Stimulated activated CD8-positive, alpha-beta memory T cell treated with anti-CD3 and anti-CD28 coated beads, Interleukin-4, amount 100 ng/mL, for 1 hour (primary cell): Measurements from ENCODE around the gene OSBP.

Experiments
- DNase-seq, 2 donors: peaks; one replicate each; pipeline ENCODE4 v3.0.0-alpha.2; 2020; ENCODE audit warnings: low read depth in 2 of 2, low spot score in 1 of 2

The OSBP gene

DNA sequence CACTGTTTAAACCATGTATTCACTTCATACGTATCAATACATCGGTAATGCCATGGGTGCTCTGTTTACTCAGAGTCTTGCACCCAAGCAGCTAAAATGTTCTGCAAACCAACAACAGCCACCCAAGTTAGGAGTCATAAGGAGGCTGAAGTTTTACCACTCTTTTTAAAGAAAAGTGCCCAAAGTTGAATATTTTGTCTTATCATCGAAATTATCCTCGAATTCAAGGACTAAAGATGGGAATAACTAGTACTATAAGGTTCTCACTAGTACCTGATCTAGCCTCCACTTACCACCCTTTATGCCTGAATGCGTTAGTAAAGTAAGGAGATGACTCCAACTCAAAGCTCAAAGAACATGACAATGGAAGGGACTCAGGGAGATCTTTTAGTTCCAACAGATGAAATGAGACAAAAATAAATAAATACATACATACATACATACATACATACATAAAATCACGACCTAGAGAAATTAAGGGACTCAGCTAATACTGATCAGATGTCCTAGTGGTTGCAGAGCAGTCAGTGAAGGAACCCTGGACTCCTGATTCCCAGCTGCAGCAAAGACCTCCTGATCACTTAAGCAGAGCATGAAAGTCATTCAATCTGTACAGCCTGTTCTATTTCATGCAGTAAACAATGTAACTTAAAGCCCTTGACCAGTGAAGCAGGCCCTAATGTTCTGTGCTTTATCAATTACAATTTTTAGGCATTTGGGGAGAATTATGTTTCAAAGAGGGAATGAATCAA, 7.7 kb downstream of the OSBP start:
- DNase-seq: no peak

DNA sequence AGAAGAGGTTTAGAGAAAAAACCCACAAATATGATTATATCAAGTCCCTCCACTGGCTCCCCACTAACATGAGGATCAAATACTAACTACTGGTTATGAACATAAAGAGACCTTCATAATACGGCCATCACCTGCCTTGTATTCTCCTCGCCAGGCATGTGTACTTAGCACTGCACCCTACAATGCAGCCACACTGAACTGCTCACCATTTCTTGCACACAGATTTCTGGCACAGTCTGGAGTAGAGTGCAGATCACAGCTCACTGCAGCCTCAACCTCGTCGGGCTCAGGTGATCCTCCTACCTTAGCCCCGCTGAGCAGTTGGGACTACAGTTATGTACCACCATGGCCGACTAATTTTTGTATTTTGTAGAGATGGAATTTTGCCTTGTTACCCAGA, 13.1 kb downstream of the OSBP start:
- DNase-seq: no peak

DNA sequence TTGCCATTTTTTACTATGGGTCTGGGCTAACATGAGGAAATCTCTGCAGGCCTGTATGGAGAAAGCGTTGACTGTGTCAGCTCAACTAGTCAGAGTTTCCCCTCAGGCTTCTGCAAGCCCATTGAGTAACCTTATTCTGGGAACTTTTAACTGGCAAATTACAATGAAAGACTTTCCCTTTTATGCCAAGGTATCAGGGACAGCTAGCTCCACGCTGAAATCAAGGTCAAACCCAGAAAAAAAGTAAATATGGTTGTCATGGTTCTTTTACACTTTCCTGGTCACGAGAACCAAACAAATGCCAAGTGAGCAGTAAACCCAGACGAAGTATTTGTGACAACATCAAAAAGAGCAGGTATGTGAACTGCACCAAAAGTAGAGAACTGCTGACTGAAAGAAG, 13.8 kb downstream of the OSBP start:
- DNase-seq: no peak

DNA sequence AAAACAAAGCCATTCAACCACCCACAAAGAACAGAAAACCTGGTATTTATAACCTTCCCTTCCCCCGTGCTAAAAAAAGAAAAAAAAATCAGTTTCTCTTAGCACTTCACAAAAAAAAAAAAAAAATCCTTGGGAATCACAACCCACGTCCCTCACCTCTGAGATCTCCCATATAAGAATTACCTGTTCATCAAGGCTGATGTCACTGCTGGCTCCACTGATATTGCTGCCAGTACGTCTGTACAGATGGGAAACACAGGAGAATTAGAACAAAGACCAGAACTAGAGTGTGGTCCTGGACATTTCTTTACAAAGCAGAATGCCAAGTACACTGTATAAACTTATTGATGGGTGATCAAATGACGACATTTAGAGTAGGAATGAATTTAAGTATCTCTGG, 14.9 kb downstream of the OSBP start:
- DNase-seq: no peak

DNA sequence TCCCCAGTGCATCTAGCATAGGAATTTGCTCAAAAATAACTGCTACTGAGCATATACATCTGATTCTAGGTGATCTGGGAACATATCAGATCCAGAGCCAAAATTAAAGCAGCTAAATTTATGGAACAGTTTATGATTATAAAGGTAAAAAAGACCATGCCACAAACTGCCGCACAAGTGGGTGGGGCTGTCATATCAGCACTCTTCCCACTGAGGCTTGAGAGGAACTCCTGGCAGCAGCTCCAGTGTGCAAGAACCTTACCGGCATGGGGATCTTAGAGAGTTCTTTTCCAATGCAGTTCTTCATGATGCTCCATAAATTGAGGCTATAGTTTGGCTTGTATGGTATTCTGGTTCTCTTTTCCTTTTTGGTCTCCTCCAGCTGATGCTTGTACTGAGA, 15.3 kb downstream of the OSBP start:
- no peak for DNase-seq

DNA sequence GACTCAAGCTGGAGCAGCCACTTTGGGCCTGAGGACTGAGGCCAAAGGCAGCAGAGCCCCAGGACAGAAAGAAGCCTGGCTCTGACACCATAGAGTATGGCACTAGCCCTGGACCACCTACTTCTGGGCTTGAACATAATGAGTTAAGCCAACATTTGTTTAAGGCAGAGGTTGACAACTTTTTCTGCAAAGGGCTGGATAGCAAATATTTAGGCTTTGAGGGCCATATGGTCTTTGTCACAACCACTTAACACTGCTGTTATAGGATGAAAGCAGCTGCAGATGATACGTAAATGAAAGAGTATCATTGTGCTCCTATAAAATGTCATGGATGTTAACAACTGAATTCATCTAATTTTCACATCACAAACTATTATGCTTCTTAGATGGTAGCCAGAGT, 16.6 kb downstream of the OSBP start:
- no peak for DNase-seq

DNA sequence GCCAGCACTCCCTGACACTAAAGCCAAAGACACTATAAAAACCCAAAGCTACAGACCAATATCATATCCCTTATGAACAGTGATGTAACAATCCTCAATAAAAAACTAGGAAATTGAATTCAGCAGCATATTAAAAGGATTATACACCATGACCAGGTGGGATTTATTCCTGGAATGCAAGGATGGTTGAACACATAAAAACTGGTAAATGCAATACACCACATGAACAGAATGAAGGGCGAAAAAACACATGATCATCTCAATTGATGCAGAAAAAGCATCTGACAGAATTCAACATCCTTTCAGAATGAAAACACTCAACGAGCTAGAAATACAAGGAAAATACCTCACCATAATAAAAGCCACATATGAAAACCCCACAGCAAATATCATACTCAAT, 31.3 kb downstream of the OSBP start:
- no peak for DNase-seq

DNA sequence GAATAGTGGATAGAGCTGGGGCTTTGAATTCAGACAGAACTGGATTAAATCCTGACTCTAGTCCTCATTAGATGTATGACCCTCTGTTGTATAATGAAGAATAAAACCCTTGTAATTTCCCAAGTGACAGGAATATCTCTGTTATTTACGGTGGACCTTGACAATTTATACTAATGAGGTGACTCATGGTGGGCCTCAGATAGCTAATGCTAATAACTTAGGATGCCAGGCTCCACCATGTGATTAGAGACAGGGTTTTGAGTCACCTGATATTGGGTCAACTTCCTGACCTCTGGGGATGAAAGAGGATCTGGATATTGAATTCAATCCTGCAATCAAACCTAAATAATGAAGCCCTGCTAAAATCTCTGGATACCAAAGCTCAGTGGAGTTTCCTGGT, 33.6 kb downstream of the OSBP start:
- no peak for DNase-seq

DNA sequence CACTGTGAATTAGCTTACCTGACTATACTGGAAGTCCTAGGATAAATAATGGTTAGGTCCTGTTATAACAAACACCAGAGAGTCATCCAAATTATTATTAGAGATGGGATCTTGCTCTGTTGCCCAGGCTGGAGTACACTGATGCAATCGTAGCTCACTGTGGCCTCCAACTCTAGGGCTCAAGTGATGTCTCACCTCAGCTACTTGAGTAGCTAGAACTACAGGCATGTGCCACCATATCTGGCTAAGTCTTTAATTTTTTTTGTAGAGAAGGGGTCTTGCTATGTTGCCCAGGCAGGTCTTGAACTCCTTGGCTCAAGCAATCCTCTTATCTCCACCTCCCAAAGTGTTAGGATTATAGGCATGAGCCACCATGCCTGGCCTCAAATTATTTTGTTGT, 37.2 kb downstream of the OSBP start:
- no peak for DNase-seq

DNA sequence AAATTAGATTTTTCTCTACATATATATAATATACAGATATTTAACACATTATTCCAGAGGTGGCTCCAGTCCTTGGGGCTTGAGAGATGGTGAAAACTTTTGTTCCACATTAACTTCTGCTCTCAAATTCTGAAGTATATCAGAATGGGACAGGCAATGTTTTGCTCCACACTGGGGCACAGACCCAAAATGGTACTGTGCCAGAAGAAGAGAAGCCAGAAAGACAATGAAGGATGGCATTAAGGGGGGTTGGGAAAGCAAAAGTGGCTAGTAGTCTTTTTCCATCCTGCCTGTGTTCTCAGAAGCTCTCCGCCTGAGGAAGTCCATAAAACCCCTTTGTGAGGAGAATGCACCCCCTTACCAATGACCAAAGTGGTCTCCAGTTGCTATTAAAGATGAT, 40.1 kb downstream of the OSBP start:
- no peak for DNase-seq

DNA sequence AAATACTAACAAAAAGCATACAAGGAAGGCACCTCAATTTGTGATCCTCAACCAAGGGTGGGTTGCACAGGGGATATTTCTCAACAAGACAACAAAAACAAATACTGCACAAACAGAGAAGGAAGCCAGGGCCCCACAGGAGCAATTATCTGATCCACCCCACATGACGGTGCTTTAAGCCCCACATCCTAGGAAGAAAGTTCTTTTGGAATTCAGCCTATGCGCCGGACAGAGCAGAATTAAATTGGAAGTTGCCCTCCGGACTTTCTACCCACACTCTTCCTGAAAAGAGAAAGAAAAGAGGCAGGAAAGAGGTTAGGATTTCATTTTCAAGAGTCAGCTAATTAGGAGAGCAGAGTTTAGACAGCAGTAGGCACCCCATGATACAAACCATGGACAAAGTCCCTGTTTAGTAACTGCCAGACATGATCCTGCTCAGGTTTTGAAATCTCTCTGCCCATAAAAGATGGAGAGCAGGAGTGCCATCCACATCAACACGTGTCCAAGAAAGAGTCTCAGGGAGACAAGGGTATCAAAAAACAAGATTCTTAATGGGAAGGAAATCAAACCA, 40.6 kb downstream of the OSBP start:
- DNase-seq: no peak

DNA sequence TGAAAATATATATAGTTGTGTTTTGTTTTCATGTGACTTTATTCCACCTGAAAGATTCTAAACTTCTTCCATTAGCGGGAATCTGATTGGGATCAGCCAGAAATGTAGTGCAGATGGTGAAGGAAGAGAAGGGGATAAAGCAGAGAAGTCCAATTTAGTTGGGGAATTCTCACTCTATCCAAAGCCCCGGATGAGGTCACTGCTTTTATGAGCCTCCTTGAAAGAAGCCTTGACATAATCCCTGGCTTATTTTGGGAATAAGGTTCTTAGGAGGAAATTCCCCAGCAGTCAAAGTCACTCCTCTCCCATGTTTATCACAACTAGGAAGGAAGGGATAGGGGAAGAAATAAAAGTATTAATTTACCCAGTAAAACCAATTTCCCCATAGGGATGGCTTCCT, 41.1 kb downstream of the OSBP start:
- DNase-seq: no peak

DNA sequence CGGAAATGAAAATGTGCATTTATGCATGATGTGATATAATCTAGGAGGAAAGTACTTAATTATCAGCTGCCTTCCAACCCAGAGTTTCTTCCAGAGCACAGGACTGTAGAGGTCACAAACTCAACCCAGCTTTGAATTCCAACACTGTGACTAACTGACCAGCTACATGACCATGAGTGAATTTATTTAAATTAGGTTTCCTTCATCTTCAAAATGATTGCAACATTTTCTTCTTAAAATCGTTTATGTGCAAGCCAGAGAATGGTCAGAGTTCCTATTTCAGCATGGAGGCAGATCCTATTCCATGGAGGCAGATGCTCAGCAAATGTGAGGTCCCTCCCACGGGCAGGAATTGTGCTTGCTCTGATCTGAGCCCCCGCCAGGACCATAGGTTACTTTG, 42.4 kb downstream of the OSBP start:
- no peak for DNase-seq

DNA sequence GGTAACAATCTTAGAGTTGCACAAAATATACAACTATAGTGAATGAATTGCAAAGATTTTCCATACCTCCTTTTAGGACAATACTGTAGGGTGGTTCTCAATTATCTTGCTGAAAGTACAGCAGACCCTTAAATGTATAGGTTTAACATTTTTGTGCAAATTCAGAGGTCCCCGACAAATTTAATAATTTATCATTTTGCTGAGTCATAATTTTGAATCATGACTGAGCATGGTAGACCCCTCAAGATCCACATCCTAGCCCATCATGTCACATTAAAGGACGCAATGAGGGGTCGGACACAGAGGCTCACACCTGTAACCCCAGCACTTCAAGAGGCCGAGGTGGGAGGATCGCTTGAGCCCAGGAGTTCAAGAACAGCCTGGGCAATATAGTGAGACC, 43.5 kb downstream of the OSBP start:
- DNase-seq: no peak

DNA sequence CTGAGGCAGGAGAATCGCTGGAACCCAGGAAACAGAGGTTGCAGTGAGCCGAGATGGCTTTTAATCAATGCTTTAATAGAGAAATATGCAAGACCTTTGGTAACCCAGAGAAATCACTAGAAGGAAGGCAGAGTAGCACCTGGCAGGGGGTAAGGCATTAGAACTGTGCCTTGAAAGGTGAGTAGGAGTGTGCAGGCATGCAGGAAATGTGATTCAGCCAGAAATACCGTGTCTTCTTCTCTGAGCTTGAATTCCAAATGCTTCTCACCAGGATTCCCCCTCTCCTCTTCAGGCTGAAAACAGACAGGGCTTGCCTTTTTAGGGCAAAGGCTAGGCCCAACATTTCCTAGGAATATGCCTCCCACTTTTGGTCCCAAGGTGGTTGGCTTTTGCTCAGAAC, 53.3 kb downstream of the OSBP start:
- DNase-seq: no peak

DNA sequence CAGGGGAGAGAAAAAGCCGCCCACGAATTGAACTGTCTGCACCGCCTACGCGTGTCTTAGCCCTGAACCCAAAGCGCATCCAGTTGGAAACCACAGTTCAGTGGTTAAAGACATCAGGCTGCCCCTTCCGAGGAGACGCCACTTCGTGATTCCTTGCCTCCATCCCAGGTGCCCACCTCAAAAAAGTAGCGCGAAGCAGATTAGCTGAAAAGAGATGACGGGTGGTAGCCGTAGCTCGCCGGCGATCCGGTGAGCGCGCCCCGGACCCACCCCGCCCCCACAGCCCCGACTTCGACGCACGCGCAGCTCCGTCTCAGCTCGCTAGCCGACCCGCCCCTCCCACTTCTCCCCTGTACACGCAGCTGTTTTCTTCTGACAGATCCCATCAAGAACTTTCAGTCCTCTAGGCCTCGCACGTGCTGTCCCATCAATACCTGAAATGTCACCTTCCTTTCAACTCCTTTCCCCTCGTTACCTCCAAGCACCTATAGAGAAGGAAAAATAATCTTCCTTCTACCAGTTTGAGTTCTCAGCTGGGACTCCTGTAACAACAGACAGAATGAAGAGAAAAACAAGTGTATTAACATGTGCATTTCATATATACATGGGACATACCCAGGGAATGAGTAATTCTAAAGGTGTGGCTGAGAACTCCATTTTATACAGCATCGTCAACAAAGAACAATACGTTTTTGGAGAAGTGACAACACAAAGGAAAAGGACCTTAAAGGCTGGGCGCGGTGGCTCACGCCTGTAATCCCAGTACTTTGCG, 54.7 kb downstream of the OSBP start:
- DNase-seq: peak; percentile 62 to 69

DNA sequence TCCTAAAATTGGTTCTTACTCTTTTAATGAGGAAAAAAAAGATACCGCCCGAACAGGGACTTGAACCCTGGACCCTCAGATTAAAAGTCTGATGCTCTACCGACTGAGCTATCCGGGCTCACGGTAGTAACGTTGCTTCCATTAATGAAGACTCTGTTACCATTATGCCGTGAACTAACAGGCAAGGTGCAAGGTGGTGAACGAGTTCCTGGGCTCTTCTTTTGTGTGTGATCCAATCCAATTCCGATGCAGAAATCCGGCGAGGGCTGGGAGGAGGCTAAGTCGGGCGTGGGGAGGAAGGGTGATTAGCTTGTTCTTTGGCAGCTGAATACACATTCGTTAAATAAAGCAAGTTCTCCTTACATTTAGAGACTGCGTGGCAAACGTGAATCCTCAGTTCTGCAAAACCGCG, 55.3 kb downstream of the OSBP start:
- peak in 1 of 2 donors; percentile 61 for DNase-seq

DNA sequence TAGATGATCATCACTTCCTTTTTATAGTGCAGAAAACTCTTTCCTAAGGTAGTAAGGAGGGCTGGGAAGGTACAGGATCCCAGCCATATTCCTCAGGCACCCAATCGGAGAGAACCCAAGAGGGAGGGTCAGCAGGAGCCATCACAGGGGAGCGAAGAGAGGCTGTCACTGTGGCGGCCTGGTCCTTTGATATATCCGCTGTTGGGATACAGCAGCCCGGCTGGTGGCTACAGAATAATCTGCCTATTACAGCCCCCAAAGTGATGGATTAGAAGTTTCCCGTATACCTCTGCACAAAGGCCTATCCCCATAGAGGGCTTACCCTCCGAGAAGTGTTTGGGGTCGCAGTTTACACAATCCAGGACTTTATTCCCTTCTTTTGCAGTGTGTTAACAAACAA, 55.7 kb downstream of the OSBP start:
- DNase-seq: no peak

DNA sequence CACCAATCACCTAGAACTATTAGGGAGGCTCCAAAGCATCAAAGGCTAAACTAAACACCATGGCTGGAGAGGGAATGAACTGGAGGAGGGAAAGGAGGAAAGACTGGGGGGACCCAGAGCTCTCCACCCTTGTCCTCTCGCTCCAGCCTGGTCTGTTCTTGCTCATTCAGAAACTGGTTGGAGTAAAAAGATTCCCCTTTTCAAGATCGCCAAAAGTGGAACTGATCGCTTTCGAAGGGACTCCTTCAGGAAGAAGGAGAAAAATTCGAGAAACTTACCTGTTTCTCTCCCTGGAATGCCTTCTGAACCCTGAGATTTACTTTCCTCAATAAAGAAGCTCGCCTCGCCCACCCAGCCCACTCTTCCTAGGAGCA, 57.3 kb downstream of the OSBP start:
- no peak for DNase-seq

DNA sequence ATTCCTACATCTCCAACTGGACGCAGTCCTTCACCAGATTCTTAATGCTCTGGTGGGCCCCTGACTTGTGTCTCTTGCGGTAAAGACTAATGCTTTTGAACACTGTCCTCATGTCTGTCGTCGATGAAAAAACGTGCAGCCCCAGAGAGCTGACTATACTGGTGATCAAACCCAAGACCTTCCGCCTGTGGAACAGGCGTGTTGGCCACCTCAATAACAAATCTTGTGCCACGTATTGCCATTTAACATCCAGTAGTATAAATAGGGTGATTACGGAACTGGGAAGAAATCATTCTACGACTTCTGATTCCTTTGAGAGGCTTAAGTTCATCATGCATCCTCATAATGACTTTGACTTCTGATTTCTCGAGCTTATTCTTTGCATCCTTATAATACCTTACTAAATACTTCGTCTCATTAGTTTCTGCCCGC, 58.6 kb downstream of the OSBP start:
- DNase-seq: no peak

DNA sequence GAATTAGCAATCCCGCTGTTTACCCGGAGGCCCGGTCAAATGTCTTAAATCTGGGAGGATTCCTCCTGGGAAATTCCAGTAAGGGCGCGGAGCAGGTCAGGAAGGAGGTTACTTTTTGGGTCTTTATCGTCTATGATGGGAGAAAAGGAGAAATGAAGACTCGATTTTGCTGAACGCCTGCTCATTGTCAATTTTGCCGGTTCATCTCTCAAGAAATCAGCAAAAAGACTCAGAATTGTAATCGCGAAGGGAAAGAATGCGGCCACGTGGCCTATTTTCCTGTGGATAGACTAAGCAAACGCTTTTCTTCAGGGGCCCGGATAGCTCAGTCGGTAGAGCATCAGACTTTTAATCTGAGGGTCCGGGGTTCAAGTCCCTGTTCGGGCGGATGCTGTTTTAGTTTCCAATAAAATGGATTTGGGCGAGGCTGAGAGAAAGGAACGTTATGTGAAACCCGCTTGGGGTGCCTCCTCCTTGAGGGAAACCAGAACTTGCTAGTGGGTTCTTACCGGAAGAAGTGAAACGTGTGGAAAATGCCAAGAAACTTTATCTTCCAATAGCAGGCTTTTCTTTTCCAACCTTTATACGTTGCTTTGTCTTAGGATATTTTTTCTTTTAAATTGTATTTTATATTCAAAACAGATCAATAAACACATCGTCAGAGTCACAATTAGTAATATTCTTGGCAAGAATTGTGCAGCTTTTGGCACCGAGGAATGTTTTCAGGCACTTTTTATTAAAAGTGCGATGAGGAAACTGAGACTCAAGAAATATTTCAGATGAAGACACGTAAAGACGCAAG, 59.3 kb downstream of the OSBP start:
- no peak for DNase-seq
